GM12878 (cell line): ENCODE results near the gene RALGAPA2. TPM values are rescaled to one million over a fixed set of nuclear protein-coding genes. Genes with fewer than 3 reads are reported as not detected.

Experiments
- ATAC-seq: fragments of 200-7000 bp; cut with Tn5 transposase; 3 replicates; pipeline ENCODE4 v1.9.1; 2020; ENCODE audit warnings: mild to moderate bottlenecking, moderate library complexity
- BruUV-seq: library from RNA; stranded (reverse); fragments of 400-500 nt; replicated peaks from 2 replicates; lab custom pipeline; 2021; lab: Mats Ljungman, UMichigan
- CTCF ChIA-PET: fragments of 300-600 bp; sonication (Branson Sonifier 250); formaldehyde crosslinking; extraction: SDS; loops from one replicate; lab custom pipeline; 2021; ENCODE audit warnings: inconsistent platforms; lab: Yijun Ruan, JAX
- POLR2A ChIA-PET: fragments of 350-600 bp; formaldehyde crosslinking; extraction: SDS; loops from one replicate; lab custom pipeline; 2021; ENCODE audit warnings: inconsistent platforms; lab: Charles Lee
- RAD21 ChIA-PET: fragments of 300-600 bp; sonication (Branson Sonifier 250); formaldehyde crosslinking; loops from one replicate; lab custom pipeline; 2023; ENCODE audit warnings: antibody characterized with exemption; ENCODE audit not compliant: unreplicated experiment; lab: Charles Lee
- SMC1A ChIA-PET: fragments of 300-600 bp; sonication (Branson Sonifier 250); formaldehyde crosslinking; loops from one replicate; lab custom pipeline; 2023; ENCODE audit not compliant: unreplicated experiment, uncharacterized antibody; lab: Charles Lee
- DNase-seq: peaks from one replicate; pipeline ENCODE4 v3.0.0-alpha.2; 2011; ENCODE audit warnings: low read depth, low spot score
- FAIRE-seq: peaks from 3 replicates; lab custom pipeline; 2011; peaks lifted over from hg19 to GRCh38; lab: Jason Lieb, UNC
- H2AFZ ChIP-seq: 2 replicates; pipeline ENCODE4 v1.6.0; 2011; ENCODE audit warnings: low read depth, low read length, control low read depth; ENCODE audit not compliant: control insufficient read depth
- H3K27ac ChIP-seq: 2 replicates; pipeline ENCODE4 v1.5.1; 2011; ENCODE audit warnings: control low read depth; ENCODE audit not compliant: control insufficient read depth, insufficient read depth
- H3K27me3 ChIP-seq, 2 experiments: replicated peaks in 1 of 2; 2 replicates each; pipeline versions ENCODE4 v1.6.0 to v1.6.1; 2011; ENCODE audit warnings: low read length in 1 of 2; ENCODE audit not compliant: control insufficient read depth in 2 of 2, insufficient read depth in 2 of 2
- H3K36me3 ChIP-seq, 2 experiments: 2 replicates each; pipeline ENCODE4 v1.5.1; 2011; ENCODE audit warnings: low read length in 1 of 2; ENCODE audit not compliant: control insufficient read depth in 2 of 2, insufficient read depth in 2 of 2
- H3K4me1 ChIP-seq: 2 replicates; pipeline ENCODE4 v1.6.1; 2011; ENCODE audit warnings: mild to moderate bottlenecking, low read length, moderate library complexity, mixed read lengths; ENCODE audit not compliant: control insufficient read depth, insufficient read depth
- H3K4me2 ChIP-seq: 2 replicates; pipeline ENCODE4 v1.6.0; 2011; ENCODE audit warnings: control low read depth; ENCODE audit not compliant: control insufficient read depth, insufficient read depth
- H3K4me3 ChIP-seq: fragments of 200-600 bp; sonication (generic); 2 replicates; pipeline ENCODE4 v1.5.1; 2016
- H3K79me2 ChIP-seq: 2 replicates; pipeline ENCODE4 v1.6.0; 2011; ENCODE audit warnings: low read length; ENCODE audit not compliant: control insufficient read depth, insufficient read depth
- H3K9ac ChIP-seq: 2 replicates; pipeline ENCODE4 v1.8.0; 2011; ENCODE audit warnings: low read length, control low read depth, mixed read lengths; ENCODE audit not compliant: control insufficient read depth, insufficient read depth
- H3K9me3 ChIP-seq: replicated peaks from 3 replicates; pipeline ENCODE4 v1.5.1; 2011; ENCODE audit warnings: mild to moderate bottlenecking, low read length; ENCODE audit not compliant: control insufficient read depth, insufficient read depth
- H4K20me1 ChIP-seq: 2 replicates; pipeline ENCODE4 v1.6.0; 2011; ENCODE audit not compliant: control insufficient read depth, insufficient read depth
- CBX5 ChIP-seq: sonication (generic); IDR thresholded peaks from 2 replicates; pipeline ENCODE4 v1.6.1; 2016; ENCODE audit warnings: low read depth, moderate library complexity, mild to moderate bottlenecking, inconsistent platforms
- ESRRA ChIP-seq: IDR thresholded peaks from 2 replicates; pipeline ENCODE4 v1.6.1; 2012; ENCODE audit warnings: mild to moderate bottlenecking, low read length, improper control_type of control experiment
- FOXM1 ChIP-seq: IDR thresholded peaks from 2 replicates; pipeline ENCODE4 v1.6.1; 2012; ENCODE audit warnings: low read depth, mild to moderate bottlenecking, inconsistent platforms, low read length, moderate library complexity
- IKZF2 ChIP-seq, 2 experiments: fragments of 450-650 bp; IDR thresholded peaks; 2 replicates each; pipeline ENCODE4 v1.6.1; 2017; ENCODE audit warnings: mild to moderate bottlenecking in 2 of 2, moderate library complexity in 2 of 2
- IRF4 ChIP-seq: IDR thresholded peaks from 2 replicates; pipeline ENCODE4 v1.6.1; 2011; ENCODE audit warnings: low read depth, low read length
- KLF5 ChIP-seq: fragments of 450-650 bp; IDR thresholded peaks from 2 replicates; pipeline ENCODE4 v1.6.1; 2014; ENCODE audit warnings: mild to moderate bottlenecking; ENCODE audit not compliant: partially characterized antibody
- NFIC ChIP-seq: IDR thresholded peaks from 2 replicates; pipeline ENCODE4 v1.6.1; 2012; ENCODE audit warnings: low read depth, mild to moderate bottlenecking, inconsistent platforms, low read length, moderate library complexity
- POLR2AphosphoS2 ChIP-seq: IDR thresholded peaks from 2 replicates; pipeline ENCODE4 v1.6.1; 2011; ENCODE audit warnings: low read depth, mild to moderate bottlenecking, low read length, improper control_type of control experiment, moderate library complexity
- RUNX3 ChIP-seq: IDR thresholded peaks from 2 replicates; pipeline ENCODE4 v1.6.1; 2012; ENCODE audit warnings: low read length, inconsistent platforms
- SREBF1 ChIP-seq: IDR thresholded peaks from 2 replicates; pipeline ENCODE4 v1.6.1; 2012; ENCODE audit warnings: mild to moderate bottlenecking, low read length
- SRF ChIP-seq, 2 experiments: IDR thresholded peaks; 2 replicates each; pipeline ENCODE4 v1.6.1; 2011; ENCODE audit warnings: low read depth in 2 of 2, low read length in 2 of 2, mild to moderate bottlenecking in 1 of 2, moderate library complexity in 1 of 2
- STAT3 ChIP-seq: IDR thresholded peaks from 2 replicates; pipeline ENCODE4 v1.6.1; 2011; ENCODE audit warnings: low read depth, low read length, improper control_type of control experiment
- TCF12 ChIP-seq: IDR thresholded peaks from 2 replicates; pipeline ENCODE4 v1.6.1; 2011; ENCODE audit warnings: low read depth, mild to moderate bottlenecking, low read length
- YBX1 ChIP-seq: fragments of 450-650 bp; IDR thresholded peaks from 2 replicates; pipeline ENCODE4 v1.6.1; 2016; ENCODE audit warnings: antibody characterized with exemption
- WGBS: methylation state at CpG from one replicate; pipeline ENCODE4 v1.1.6; 2016; ENCODE audit warnings: low lambda C conversion rate; ENCODE audit not compliant: insufficient replicate concordance, insufficient coverage; ENCODE audit errors: missing lambda C conversion rate; 5-methylcytosine and 5-hydroxymethylcytosine counted together
- in situ Hi-C: fragments of 300-500 bp; cut with MboI; formaldehyde crosslinking; loops from 9 replicates; pipeline ENCODE4 v1.14.3; 2018; ENCODE audit warnings: mixed read lengths
- intact Hi-C: fragments of 100-400 bp; cut with micrococcal nuclease; formaldehyde crosslinking; loops from one replicate; pipeline ENCODE4 v1.14.2; 2022; ENCODE audit not compliant: unreplicated experiment
- polyA plus RNA-seq, 11 experiments: library from polyadenylated mRNA; depleted of rRNA in 4 of 11; unstranded in 6 of 11; stranded (reverse) in 5 of 11; fragments of >200 nt; fragmentation: Nextera tagmentation in 4 of 11; fragmentation: Illumina TruSeq in 1 of 11; extraction: Ambion mirVana in 4 of 11; extraction: Trizol in 1 of 11; gene quantifications; 1 replicate in 1 of 11; 2 replicates in 10 of 11; pipeline versions ENCODE4 v1.2.1 to v1.2.3, GENCODE V29; 2011 to 2016; ENCODE audit warnings: inconsistent platforms in 2 of 11, missing spikeins in 2 of 11, low read depth in 1 of 11
- total RNA-seq, 4 experiments: library from RNA; depleted of rRNA in 3 of 4; stranded (reverse); fragments of >200 nt in 3 of 4; fragmentation: Illumina TruSeq in 1 of 4; extraction: Trizol in 1 of 4; gene quantifications; 2 replicates each; pipeline versions ENCODE4 v1.2.1 to v1.2.3, GENCODE V29; 2013 to 2021
- TF ChIP-seq, protein P1 (sequence below): fragments of 450-650 bp; IDR thresholded peaks from 2 replicates; pipeline ENCODE4 v1.6.1; 2017; ENCODE audit warnings: mild to moderate bottlenecking, low read depth, inconsistent platforms; ENCODE audit not compliant: poor library complexity, severe bottlenecking
- TF ChIP-seq, protein P2 (sequence below): fragments of 450-650 bp; formaldehyde crosslinking; IDR thresholded peaks from 2 replicates; pipeline ENCODE4 v1.4.0; 2022; ENCODE audit warnings: mild to moderate bottlenecking, moderate library complexity
- TF ChIP-seq, protein P3 (sequence below): fragments of 450-650 bp; IDR thresholded peaks from 2 replicates; pipeline ENCODE4 v1.6.1; 2017; ENCODE audit warnings: antibody characterized with exemption, mild to moderate bottlenecking, moderate library complexity

The RALGAPA2 gene
- total and polyA plus RNA-seq, 10 of the 15 experiments (the other 5 are each of a cell fraction or from before 2014, with no cell fraction given), result 2.9 to 29.4 (median 19.6) TPM

DNA sequence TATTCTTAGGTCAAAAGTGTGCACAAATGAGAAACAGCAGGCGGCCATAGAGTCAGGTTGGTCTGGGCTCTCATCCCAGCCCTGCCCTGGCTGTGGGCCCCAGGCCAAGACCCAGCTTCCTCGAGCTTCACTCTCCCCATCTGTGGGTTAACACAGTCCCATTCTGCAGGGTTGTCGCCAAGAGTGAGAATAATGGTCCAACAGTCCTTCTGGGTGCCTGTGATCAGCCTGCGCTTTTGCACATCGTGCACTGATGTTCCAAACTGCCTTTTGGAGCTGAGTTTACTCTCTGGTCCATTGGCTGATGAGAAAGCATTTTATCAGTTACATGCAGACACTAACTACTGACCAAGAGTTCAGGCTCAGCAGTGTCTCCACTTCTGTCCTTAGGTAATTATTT, 261.9 kb downstream of the RALGAPA2 start:
- no peaks in the 10 kb centered on the region for H3K9me3 ChIP-seq
- 87% methylated on average over 5 of the region's 5 CpGs for WGBS
- ChIA-PET RAD21 (interaction anchor here (1.9 to 3.1 kb wide), 3 partner anchors 12 to 111 kb away, joined by 5 to 27 read pairs (median 19); no protein-coding TSS in a partner anchor), SMC1A (interaction anchor here (0.8 to 13.7 kb wide), 10 partner anchors 8 to 143 kb away, joined by 3 to 163 read pairs (median 6); no protein-coding TSS in a partner anchor), CTCF (interaction anchor here (0.9 to 6.0 kb wide), 6 partner anchors 9 to 115 kb away, joined by 3 to 42 read pairs (median 4); no protein-coding TSS in a partner anchor), POLR2A (interaction anchor here (1.8 to 2.4 kb wide), 2 partner anchors 13 to 47 kb away, joined by 5 to 6 read pairs; no protein-coding TSS in a partner anchor)
- no peak for DNase-seq
- no peaks in the 10 kb centered on the region; the same call in 1 of the 2 replicates for H3K79me2 ChIP-seq
- H3K4me3 ChIP-seq, result no peak overlapping the region
- peaks cover 2 to 3% of the 10 kb centered on the region in 2 experiments; a peak in 2 of 4 replicates for H3K36me3 ChIP-seq
- H3K4me2 ChIP-seq, result no peak overlapping the region
- H2AFZ ChIP-seq, result no peak overlapping the region
- intact Hi-C loops, result loop anchor here (10.0 kb wide), 1 partner anchor 626 kb away; no protein-coding TSS in a partner anchor
- H4K20me1 ChIP-seq, result no peaks in the 10 kb centered on the region
- no peak for ATAC-seq
- no peak overlapping the region for H3K27ac ChIP-seq
- H3K9ac ChIP-seq, result no peak overlapping the region
- FAIRE-seq, result no peak
- BruUV-seq, result no TSS peak
- peaks cover 33% of the 10 kb centered on the region for H3K4me1 ChIP-seq
- no peaks in the 10 kb centered on the region for H3K27me3 ChIP-seq
- in situ Hi-C loops, result no loop called here
- TF ChIP-seq, protein P1, sequence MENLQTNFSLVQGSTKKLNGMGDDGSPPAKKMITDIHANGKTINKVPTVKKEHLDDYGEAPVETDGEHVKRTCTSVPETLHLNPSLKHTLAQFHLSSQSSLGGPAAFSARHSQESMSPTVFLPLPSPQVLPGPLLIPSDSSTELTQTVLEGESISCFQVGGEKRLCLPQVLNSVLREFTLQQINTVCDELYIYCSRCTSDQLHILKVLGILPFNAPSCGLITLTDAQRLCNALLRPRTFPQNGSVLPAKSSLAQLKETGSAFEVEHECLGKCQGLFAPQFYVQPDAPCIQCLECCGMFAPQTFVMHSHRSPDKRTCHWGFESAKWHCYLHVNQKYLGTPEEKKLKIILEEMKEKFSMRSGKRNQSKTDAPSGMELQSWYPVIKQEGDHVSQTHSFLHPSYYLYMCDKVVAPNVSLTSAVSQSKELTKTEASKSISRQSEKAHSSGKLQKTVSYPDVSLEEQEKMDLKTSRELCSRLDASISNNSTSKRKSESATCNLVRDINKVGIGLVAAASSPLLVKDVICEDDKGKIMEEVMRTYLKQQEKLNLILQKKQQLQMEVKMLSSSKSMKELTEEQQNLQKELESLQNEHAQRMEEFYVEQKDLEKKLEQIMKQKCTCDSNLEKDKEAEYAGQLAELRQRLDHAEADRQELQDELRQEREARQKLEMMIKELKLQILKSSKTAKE, result no peak
- TF ChIP-seq IKZF2 (IDR thresholded peaks at IDR 0.05) (no peak), IRF4 (no peak), POLR2AphosphoS2 (no peak), KLF5 (no peak), ESRRA (no peak), NFIC (no peak), SRF (IDR thresholded peaks at IDR 0.05; ENCODE audit: low read depth in 2 of 2, low read length in 2 of 2) (no peak), STAT3 (no peak), YBX1 (no peak), SREBF1 (no peak), FOXM1 (no peak), CBX5 (no peak), TCF12 (no peak), RUNX3 (no peak)
- TF ChIP-seq, protein P2, sequence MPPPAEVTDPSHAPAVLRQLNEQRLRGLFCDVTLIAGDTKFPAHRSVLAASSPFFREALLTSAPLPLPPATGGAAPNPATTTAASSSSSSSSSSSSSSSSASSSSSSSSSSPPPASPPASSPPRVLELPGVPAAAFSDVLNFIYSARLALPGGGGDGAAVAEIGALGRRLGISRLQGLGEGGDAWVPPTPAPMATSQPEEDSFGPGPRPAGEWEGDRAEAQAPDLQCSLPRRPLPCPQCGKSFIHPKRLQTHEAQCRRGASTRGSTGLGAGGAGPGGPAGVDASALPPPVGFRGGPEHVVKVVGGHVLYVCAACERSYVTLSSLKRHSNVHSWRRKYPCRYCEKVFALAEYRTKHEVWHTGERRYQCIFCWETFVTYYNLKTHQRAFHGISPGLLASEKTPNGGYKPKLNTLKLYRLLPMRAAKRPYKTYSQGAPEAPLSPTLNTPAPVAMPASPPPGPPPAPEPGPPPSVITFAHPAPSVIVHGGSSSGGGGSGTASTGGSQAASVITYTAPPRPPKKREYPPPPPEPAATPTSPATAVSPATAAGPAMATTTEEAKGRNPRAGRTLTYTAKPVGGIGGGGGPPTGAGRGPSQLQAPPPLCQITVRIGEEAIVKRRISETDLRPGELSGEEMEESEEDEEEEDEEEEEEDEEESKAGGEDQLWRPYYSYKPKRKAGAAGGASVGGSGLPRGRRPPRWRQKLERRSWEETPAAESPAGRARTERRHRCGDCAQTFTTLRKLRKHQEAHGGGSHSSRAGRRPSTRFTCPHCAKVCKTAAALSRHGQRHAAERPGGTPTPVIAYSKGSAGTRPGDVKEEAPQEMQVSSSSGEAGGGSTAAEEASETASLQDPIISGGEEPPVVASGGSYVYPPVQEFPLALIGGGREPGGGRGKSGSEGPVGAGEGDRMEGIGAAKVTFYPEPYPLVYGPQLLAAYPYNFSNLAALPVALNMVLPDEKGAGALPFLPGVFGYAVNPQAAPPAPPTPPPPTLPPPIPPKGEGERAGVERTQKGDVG (CRISPR knock-in tag), result no peak
- TF ChIP-seq, protein P3, sequence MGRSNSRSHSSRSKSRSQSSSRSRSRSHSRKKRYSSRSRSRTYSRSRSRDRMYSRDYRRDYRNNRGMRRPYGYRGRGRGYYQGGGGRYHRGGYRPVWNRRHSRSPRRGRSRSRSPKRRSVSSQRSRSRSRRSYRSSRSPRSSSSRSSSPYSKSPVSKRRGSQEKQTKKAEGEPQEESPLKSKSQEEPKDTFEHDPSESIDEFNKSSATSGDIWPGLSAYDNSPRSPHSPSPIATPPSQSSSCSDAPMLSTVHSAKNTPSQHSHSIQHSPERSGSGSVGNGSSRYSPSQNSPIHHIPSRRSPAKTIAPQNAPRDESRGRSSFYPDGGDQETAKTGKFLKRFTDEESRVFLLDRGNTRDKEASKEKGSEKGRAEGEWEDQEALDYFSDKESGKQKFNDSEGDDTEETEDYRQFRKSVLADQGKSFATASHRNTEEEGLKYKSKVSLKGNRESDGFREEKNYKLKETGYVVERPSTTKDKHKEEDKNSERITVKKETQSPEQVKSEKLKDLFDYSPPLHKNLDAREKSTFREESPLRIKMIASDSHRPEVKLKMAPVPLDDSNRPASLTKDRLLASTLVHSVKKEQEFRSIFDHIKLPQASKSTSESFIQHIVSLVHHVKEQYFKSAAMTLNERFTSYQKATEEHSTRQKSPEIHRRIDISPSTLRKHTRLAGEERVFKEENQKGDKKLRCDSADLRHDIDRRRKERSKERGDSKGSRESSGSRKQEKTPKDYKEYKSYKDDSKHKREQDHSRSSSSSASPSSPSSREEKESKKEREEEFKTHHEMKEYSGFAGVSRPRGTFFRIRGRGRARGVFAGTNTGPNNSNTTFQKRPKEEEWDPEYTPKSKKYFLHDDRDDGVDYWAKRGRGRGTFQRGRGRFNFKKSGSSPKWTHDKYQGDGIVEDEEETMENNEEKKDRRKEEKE, result no peak
